Immature natural killer cell (primary cell): ENCODE results near the gene PBX1. TPM values are rescaled to one million over a fixed set of nuclear protein-coding genes. Genes with fewer than 3 reads are reported as not detected.

Experiments
- DNase-seq, 3 donors: peaks; one replicate each; pipeline ENCODE4 v3.0.0; 2022; ENCODE audit warnings: mixed read lengths in 1 of 3
- H3K27ac Mint-ChIP-seq, 6 donors: one replicate each; pipeline ENCODE4 v1.8.0; 2020; ENCODE audit warnings: mixed read lengths in 6 of 6, mild to moderate bottlenecking in 5 of 6, inconsistent platforms in 4 of 6, moderate library complexity in 3 of 6
- H3K27me3 Mint-ChIP-seq, 3 donors: one replicate each; pipeline ENCODE4 v1.8.0; 2020 to 2021; ENCODE audit warnings: low read depth in 3 of 3, mild to moderate bottlenecking in 3 of 3, mixed read lengths in 3 of 3, moderate library complexity in 3 of 3, inconsistent platforms in 1 of 3
- H3K36me3 Mint-ChIP-seq, 3 donors: one replicate each; pipeline ENCODE4 v1.8.0; 2020; ENCODE audit warnings: mixed read lengths in 3 of 3, inconsistent platforms in 2 of 3, mild to moderate bottlenecking in 2 of 3
- H3K4me1 Mint-ChIP-seq, 2 donors: one replicate each; pipeline ENCODE4 v1.8.0; 2020; ENCODE audit warnings: inconsistent platforms in 2 of 2, mild to moderate bottlenecking in 2 of 2, mixed read lengths in 2 of 2, moderate library complexity in 1 of 2
- H3K4me3 Mint-ChIP-seq, 5 donors: one replicate each; pipeline ENCODE4 v1.8.0; 2020; ENCODE audit warnings: mild to moderate bottlenecking in 5 of 5, mixed read lengths in 5 of 5, inconsistent platforms in 3 of 5, moderate library complexity in 3 of 5
- H3K9me3 Mint-ChIP-seq, 6 donors: one replicate each; pipeline ENCODE4 v1.8.0; 2020; ENCODE audit warnings: mild to moderate bottlenecking in 6 of 6, mixed read lengths in 6 of 6, inconsistent platforms in 4 of 6, moderate library complexity in 3 of 6
- polyA plus RNA-seq, 3 donors: library from polyadenylated mRNA; unstranded; fragments of 300-500 nt; fragmentation: Illumina TruSeq; gene quantifications; one replicate each; pipeline ENCODE4 v1.2.3, GENCODE V29; 2021

Gene PBX1
- polyA plus RNA-seq, 3 donors from 2014 or later, result 0.40 to 0.72 TPM; not detected in 1

DNA sequence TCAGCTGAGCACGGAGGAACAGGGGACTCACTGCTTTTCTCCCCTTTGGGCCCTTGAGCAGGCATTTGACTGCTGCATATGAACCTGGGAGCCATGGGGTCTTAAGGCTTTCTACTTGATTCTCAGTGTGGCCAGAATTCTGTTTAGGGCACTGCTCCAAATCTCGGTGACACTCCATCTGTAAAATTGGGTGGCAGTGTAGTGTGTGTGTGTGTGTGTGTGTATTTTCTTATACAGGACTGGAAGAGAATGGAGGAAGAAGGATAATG, 162.2 kb downstream of the PBX1 start:
- peaks cover 60 to 74% of the 10 kb centered on the region in 2 donors for H3K4me1 Mint-ChIP-seq
- peak overlapping the region; percentile 59 to 75 (median 67) for H3K4me3 Mint-ChIP-seq
- peaks cover 0 to 1% (median 0%) of the 10 kb centered on the region in 6 donors for H3K9me3 Mint-ChIP-seq
- no peak overlapping the region for H3K27ac Mint-ChIP-seq
- peaks cover 0 to 7% (median 0%) of the 10 kb centered on the region in 3 donors for H3K36me3 Mint-ChIP-seq
- no peak for DNase-seq
- peaks cover 11 to 15% (median 13%) of the 10 kb centered on the region in 3 donors for H3K27me3 Mint-ChIP-seq

DNA sequence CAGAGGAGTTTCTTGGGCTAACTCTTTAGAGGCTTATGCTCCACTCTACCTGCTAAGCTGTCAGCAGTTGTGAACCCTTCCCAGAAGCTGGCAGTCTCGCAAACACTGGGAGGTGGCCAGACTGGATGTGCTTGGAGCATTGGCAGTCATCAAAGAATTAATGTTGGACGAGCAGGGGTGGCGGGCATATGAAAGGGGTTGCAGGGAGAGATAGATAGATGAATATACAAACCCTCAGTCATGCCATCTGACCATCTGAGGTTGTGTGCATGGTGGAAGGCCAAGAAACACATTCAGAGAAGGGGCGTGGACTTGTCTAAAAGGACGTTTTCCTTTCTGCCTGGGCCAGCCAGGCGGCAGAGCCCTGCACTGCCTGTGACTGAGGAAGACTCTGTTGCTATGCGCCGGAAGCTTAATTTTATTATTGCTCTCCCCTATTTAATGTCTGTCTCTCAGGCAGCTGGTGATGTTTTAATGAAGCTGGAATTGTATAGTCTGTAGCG, 164.4 kb downstream of the PBX1 start:
- no peak overlapping the region for H3K27ac Mint-ChIP-seq
- peaks cover 14 to 15% (median 14%) of the 10 kb centered on the region in 3 donors for H3K27me3 Mint-ChIP-seq
- peaks cover 0 to 1% (median 0%) of the 10 kb centered on the region in 6 donors for H3K9me3 Mint-ChIP-seq

DNA sequence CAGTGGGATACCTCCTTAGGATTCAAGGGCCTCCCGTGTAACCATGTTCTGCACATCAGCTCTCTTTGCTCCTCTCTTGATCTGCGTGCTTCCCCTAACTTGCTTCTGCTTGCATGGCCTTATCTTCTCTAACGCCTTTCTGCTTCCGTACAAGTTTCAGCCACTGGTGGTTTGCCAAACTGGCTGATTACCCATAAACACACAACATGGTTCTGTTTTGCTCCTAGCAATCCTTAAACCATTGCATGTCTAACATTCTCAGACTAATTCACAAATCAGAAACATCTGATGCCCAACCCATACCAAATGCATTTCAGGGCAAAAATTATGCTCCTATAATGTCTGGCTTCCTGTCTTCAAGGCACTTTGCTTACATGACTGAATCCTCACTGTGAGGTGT, 166.4 kb downstream of the PBX1 start:
- no peak for DNase-seq
- Mint-ChIP-seq H3K36me3 (peaks cover 0 to 7% (median 0%) of the 10 kb centered on the region in 3 donors), H3K4me3 (no peak overlapping the region), H3K4me1 (peaks cover 25 to 37% of the 10 kb centered on the region in 2 donors), H3K27ac (no peak overlapping the region), H3K27me3 (peaks cover 12 to 14% (median 12%) of the 10 kb centered on the region in 3 donors), H3K9me3 (peaks cover 0 to 1% (median 0%) of the 10 kb centered on the region in 6 donors)

More for the DNA sequence above, 164.4 kb downstream of the PBX1 start:
- Mint-ChIP-seq H3K4me1 (peaks cover 45 to 52% of the 10 kb centered on the region in 2 donors), H3K4me3 (no peak overlapping the region), H3K36me3 (peaks cover 0 to 7% (median 0%) of the 10 kb centered on the region in 3 donors)
- DNase-seq, result no peak

DNA sequence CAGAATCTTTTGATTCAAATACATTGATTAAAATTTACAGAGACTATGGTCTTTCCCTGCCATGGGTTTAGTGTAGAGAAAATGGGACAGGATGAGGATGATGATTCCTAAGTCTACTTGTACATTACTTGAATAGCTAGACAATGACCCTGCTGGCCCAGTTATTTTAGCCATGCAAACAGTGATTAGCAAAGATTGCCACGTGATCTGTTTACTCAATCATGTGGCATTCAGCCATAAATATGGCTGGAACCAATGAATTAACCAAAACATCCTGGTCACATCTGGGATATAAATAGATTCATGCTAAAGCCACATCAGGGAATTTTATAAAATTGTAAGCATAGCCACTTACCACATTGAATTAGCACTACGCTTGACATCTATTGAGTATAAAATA, 167.3 kb downstream of the PBX1 start:
- Mint-ChIP-seq H3K36me3 (peaks cover 0 to 9% (median 0%) of the 10 kb centered on the region in 3 donors), H3K4me3 (no peak overlapping the region), H3K9me3 (peaks cover 0 to 1% (median 0%) of the 10 kb centered on the region in 6 donors), H3K4me1 (peaks cover 17 to 28% of the 10 kb centered on the region in 2 donors), H3K27ac (no peak overlapping the region), H3K27me3 (peaks cover 8 to 11% (median 10%) of the 10 kb centered on the region in 3 donors)
- no peak for DNase-seq

DNA sequence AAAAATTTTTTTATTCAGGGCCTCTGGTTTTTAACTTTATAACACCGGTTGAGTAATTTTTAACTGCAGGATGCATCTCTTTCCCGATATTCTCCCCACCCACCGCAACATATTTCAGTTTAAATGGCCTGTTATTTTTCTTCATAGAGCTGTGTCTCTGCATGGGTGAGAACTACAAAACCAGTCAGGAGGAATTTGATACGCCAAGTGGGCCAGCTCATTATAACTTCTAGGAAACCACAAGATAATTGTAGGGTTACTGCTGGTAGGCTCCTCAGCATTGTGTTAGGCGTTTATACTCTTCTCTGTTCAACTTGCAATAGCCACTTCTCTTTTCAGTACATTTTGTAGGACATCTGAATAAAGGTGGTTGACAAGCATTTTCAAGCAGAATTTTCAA, 169.7 kb downstream of the PBX1 start:
- DNase-seq, result no peak
- Mint-ChIP-seq H3K4me1 (peaks cover 2 to 10% of the 10 kb centered on the region in 2 donors), H3K36me3 (peaks cover 0 to 8% (median 0%) of the 10 kb centered on the region in 3 donors), H3K27ac (no peak overlapping the region), H3K9me3 (no peaks in the 10 kb centered on the region), H3K27me3 (peaks cover 4 to 8% (median 6%) of the 10 kb centered on the region in 3 donors), H3K4me3 (no peak overlapping the region)

DNA sequence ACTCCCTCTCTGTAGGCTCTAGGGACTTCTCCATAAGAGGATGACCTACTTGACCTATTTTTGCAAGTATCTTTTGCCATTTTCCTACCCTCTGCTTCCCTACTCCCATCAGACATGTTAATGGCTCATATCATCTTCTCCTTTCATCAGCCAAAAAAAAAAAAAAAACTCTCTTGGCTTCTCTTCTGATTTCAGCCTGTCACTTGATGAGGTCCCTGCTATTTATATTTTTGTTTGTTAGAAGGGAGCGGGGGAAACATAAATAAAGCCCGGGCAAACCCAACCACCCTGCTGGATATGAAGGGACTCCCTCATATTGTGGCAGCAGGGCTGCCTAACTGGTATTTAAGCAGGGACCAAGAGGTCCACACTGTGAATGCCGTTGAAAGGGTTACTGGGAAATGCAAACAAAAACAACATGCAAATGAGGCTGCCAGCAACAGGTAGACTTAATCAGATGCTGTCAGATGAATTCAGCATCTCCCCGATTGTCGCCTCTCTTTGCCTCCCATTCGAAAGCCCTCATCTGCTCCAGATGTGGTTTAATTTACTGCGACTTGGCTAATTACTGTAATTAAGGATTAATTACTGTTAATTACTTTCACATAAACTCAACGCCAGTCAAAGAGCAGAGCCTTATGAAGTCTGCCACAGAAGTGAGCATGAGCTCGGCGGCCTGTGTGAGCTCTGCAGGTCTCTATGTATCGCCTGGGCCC, 172.3 kb downstream of the PBX1 start:
- peaks cover 0 to 8% (median 0%) of the 10 kb centered on the region in 3 donors for H3K36me3 Mint-ChIP-seq
- DNase-seq, result no peak
- no peak overlapping the region for H3K27ac Mint-ChIP-seq
- peaks cover 1 to 4% (median 3%) of the 10 kb centered on the region in 3 donors for H3K27me3 Mint-ChIP-seq
- H3K4me3 Mint-ChIP-seq, result no peak overlapping the region
- H3K9me3 Mint-ChIP-seq, result no peaks in the 10 kb centered on the region
- peaks cover 0 to 5% of the 10 kb centered on the region in 2 donors for H3K4me1 Mint-ChIP-seq

DNA sequence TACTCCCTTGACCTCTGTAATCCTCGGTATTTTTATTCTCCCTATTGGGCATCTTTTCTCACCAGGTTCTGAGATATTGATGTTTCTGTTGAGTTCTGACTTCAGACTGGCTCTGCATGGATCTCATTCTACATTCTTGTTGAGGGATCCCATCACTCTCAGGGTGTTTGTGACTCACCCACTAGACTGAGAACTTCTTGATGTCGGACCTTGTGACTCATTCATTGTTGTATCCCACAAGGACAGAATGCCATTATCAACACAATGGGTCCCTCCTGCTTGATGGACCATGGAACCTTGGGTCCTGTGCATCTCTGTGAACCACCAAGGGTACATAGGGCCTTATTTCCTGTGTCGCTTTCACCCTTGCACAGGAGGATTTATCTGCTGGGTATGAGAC, 174.1 kb downstream of the PBX1 start:
- no peak for DNase-seq
- no peaks in the 10 kb centered on the region for H3K9me3 Mint-ChIP-seq
- H3K27me3 Mint-ChIP-seq, result peaks cover under 1 to 4% (median 4%) of the 10 kb centered on the region in 3 donors
- H3K27ac Mint-ChIP-seq, result no peak overlapping the region
- no peak overlapping the region for H3K4me3 Mint-ChIP-seq
- peaks cover 0 to 8% (median 0%) of the 10 kb centered on the region in 3 donors for H3K36me3 Mint-ChIP-seq
- H3K4me1 Mint-ChIP-seq, result peaks cover 0 to 5% of the 10 kb centered on the region in 2 donors

DNA sequence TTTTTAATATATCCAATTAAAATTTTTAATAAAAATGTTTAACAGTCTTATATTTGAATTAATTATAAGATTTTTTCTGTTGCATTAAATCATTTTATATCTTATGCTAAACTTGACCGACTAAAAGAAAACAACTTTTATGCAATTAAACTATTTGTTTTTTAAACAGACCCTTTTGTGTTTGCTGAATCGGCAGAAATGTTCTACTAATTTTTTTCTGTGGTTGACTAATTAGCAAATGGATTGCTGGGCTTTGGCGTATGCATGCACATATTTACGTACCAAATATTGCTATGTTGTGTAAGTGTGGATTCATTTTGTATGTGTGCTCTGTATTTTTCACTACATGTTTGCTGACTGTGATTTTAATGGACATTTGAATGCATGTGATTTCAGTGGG, 174.8 kb downstream of the PBX1 start:
- peaks cover 0 to 4% (median 4%) of the 10 kb centered on the region in 3 donors for H3K27me3 Mint-ChIP-seq
- no peak overlapping the region for H3K27ac Mint-ChIP-seq
- no peak overlapping the region for H3K4me3 Mint-ChIP-seq
- H3K9me3 Mint-ChIP-seq, result no peaks in the 10 kb centered on the region
- H3K36me3 Mint-ChIP-seq, result peaks cover 0 to 8% (median 0%) of the 10 kb centered on the region in 3 donors
- H3K4me1 Mint-ChIP-seq, result peaks cover 0 to 4% of the 10 kb centered on the region in 2 donors
- no peak for DNase-seq

DNA sequence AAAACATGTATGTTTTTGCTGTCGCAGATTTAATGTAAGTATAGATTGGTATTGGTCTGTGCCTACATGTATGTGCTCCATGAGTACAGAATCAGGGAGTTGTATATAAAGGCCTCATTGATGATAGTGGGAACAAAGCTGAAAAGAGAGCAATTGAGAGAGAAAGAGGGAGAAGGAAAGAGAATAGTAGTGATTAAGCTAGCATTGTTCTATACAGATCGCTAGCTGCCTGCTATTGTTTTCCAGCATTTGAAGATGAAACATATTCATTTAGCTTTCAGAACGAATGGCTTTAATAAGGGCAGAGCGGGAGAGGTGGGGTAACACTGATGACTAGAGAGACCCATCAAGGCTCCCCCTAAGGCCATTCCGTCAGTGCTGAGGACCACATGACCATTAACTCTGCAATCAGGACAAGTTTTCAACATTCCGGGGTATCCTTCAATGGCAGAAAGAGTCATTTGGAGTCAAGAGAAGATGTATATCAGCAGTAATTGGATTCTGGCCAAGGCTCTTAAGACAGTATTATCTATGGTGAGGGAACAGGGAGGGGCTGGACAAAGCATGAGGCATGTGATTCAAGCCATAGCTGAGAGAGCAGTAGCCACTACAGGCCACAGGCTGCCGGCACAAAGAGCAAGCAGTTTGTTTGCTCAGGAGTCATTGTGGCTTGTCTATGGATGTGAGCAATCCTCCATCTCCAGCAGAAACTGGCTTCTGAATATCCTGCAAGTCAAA, 176.5 kb downstream of the PBX1 start:
- Mint-ChIP-seq H3K9me3 (no peaks in the 10 kb centered on the region), H3K4me1 (no peaks in the 10 kb centered on the region), H3K4me3 (no peak overlapping the region), H3K36me3 (peaks cover 0 to 8% (median 0%) of the 10 kb centered on the region in 3 donors), H3K27ac (no peak overlapping the region), H3K27me3 (peaks cover 0 to 4% (median 4%) of the 10 kb centered on the region in 3 donors)
- no peak for DNase-seq

DNA sequence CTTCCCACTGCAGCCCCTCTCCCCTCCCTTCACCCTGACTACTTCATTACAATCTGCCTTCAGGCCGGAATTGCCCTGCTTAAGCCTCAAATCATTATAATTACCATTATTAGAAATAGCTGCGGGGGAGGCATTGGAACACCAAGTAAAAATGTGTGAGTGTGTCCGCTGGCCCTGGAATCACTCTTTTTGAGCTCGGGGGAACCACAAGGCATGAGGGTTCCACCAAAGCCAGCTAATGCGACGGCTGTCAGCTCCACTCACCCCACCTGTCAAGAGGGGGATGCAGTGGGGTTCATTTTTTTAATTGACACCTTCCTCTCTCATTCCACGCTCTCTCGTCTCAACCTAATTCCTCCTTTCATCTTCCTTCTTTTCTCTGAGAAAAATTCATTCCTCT, 177.2 kb downstream of the PBX1 start:
- H3K36me3 Mint-ChIP-seq, result peaks cover 0 to 5% (median 0%) of the 10 kb centered on the region in 3 donors
- no peak for DNase-seq
- H3K4me1 Mint-ChIP-seq, result no peaks in the 10 kb centered on the region
- H3K4me3 Mint-ChIP-seq, result no peak overlapping the region
- H3K27me3 Mint-ChIP-seq, result peaks cover 0 to 4% (median 4%) of the 10 kb centered on the region in 3 donors
- H3K9me3 Mint-ChIP-seq, result no peaks in the 10 kb centered on the region
- H3K27ac Mint-ChIP-seq, result no peak overlapping the region

DNA sequence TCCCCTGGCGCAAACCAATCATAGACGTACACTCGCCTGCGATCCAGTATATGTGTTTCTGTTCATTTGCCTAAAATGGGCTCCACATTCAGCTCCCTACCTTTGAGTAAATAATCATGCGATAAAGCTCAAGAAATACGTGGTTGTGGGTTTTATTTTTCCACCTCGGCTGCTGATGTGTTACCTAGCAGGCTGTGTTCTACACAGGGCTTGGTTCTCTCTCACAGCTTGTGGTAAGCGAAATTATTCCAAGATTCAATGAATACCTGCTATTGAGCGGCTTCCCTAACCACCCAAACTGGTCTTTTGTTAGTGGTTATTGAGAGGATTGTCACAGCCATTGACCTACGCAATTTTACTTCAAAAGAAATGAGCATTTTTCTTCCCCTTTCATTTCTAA, 180.2 kb downstream of the PBX1 start:
- no peaks in the 10 kb centered on the region for H3K4me1 Mint-ChIP-seq
- H3K9me3 Mint-ChIP-seq, result no peaks in the 10 kb centered on the region
- peaks cover 0 to 6% (median 4%) of the 10 kb centered on the region in 3 donors for H3K27me3 Mint-ChIP-seq

DNA sequence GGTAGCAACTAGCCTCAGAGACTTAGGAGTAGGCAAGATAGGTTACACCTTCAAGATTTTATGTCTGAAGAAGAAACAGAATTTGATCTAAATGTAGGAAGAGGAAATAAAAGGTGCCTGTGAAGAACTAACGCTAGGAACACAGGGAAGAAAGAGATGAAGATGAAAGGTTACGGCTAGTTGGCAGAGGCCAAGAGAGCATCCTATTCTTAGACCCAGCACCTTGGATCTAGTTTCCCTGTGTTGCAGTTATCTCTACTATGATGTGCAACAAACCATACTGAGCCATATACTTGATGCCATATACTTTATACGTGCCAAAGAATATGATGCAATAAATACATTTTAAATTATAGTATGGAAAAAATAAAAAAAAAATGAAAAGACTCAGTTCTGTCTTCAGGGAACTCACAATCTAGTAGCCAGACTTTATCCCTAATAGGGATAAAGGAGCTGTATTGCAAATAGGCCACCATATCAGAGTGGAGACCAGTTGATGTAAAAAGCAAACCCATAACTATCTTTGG, 181.1 kb downstream of the PBX1 start:
- H3K4me3 Mint-ChIP-seq, result no peak overlapping the region
- H3K27me3 Mint-ChIP-seq, result peaks cover 0 to 10% (median 4%) of the 10 kb centered on the region in 3 donors
- no peaks in the 10 kb centered on the region for H3K4me1 Mint-ChIP-seq
- no peaks in the 10 kb centered on the region for H3K36me3 Mint-ChIP-seq
- no peaks in the 10 kb centered on the region for H3K9me3 Mint-ChIP-seq
- DNase-seq, result no peak
- no peak overlapping the region for H3K27ac Mint-ChIP-seq

More for the DNA sequence above, 180.2 kb downstream of the PBX1 start:
- Mint-ChIP-seq H3K36me3 (no peaks in the 10 kb centered on the region), H3K4me3 (no peak overlapping the region), H3K27ac (no peak overlapping the region)
- no peak for DNase-seq

DNA sequence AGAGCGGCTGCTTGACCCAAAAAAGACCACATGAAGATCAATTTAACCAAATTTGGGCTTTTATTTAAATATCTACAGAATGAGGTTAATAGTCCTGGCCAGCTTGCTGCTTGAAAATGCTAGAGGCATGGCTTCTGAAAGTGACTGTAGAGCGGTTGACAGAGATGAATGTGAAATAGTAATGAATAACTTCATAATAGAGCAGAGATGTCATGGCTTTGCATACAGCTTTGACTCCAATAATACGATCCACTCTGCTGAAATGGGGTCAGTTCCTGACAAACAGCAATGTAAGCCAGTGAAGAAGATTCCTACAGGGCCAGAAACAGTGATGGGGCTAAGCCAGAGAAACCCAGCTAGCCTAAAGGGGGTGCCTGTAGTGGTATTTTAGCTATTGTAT, 183.8 kb downstream of the PBX1 start:
- no peaks in the 10 kb centered on the region for H3K36me3 Mint-ChIP-seq
- peaks cover 0 to 10% (median 2%) of the 10 kb centered on the region in 3 donors for H3K27me3 Mint-ChIP-seq

DNA sequence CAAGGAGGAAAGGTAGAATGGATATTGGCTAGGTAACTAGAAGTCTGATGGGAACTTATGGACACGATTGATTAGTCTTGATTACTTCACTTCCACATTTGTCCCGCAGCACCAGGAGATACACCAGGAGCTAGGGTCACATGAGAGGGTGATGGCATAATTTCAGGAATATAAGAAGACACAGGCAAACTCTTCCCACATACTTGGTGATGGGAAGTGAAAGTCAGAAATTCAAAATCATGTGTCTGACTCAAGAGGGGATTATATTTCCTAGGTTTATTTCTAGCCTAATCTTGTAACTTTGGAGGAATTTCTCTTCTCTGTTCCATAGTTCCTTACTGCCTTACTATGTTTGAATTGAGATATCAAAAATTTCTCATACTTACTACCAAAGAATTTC, 185.0 kb downstream of the PBX1 start:
- DNase-seq, result no peak
- Mint-ChIP-seq H3K36me3 (no peaks in the 10 kb centered on the region), H3K27ac (no peak overlapping the region), H3K4me3 (no peak overlapping the region), H3K9me3 (no peaks in the 10 kb centered on the region), H3K4me1 (no peaks in the 10 kb centered on the region), H3K27me3 (peaks cover 0 to 10% (median 2%) of the 10 kb centered on the region in 3 donors)

More for the DNA sequence above, 183.8 kb downstream of the PBX1 start:
- Mint-ChIP-seq H3K4me1 (no peaks in the 10 kb centered on the region), H3K4me3 (no peak overlapping the region), H3K27ac (no peak overlapping the region), H3K9me3 (no peaks in the 10 kb centered on the region)
- DNase-seq, result no peak
